Fibroblast of pulmonary artery (primary cell): ENCODE measurements around the gene RP2.

ENCODE experiments used
- DNase-seq: peaks from one replicate; pipeline ENCODE4 v3.0.0-alpha.2; 2010; ENCODE audit warnings: low read depth
- H3K4me3 ChIP-seq: replicated peaks from 2 replicates; pipeline ENCODE4 v1.5.1; 2011; ENCODE audit warnings: low read depth, mild to moderate bottlenecking, control low read depth, low read length, moderate library complexity
- TF ChIP-seq, protein P1 (sequence below): IDR thresholded peaks from 2 replicates; pipeline ENCODE4 v1.5.1; 2011; ENCODE audit warnings: mild to moderate bottlenecking, control low read depth, low read length, inconsistent platforms; ENCODE audit errors: missing control alignments

Gene RP2

DNA sequence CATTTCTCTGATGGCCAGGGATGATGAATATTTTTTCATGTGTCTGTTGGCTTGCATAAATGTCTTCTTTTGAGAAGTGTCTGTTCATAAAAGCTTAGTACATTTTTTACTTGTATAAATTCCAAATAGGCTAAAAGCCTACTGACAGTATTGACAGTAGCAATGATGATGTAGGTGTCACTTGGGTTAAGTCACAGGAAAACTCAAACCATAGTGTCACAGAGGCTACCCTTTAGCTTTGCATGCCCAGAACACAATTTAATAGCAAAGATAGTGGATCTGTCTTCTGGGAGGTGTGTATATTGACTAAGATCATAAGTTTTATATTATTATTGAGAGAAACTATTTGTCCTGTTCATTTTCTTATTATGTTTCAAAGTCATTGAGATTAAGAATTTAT is 8.1 kb downstream of the RP2 start:
- TF ChIP-seq, protein P1, sequence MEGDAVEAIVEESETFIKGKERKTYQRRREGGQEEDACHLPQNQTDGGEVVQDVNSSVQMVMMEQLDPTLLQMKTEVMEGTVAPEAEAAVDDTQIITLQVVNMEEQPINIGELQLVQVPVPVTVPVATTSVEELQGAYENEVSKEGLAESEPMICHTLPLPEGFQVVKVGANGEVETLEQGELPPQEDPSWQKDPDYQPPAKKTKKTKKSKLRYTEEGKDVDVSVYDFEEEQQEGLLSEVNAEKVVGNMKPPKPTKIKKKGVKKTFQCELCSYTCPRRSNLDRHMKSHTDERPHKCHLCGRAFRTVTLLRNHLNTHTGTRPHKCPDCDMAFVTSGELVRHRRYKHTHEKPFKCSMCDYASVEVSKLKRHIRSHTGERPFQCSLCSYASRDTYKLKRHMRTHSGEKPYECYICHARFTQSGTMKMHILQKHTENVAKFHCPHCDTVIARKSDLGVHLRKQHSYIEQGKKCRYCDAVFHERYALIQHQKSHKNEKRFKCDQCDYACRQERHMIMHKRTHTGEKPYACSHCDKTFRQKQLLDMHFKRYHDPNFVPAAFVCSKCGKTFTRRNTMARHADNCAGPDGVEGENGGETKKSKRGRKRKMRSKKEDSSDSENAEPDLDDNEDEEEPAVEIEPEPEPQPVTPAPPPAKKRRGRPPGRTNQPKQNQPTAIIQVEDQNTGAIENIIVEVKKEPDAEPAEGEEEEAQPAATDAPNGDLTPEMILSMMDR: no peak
- no peak for DNase-seq
- H3K4me3 ChIP-seq: no peak overlapping the region

DNA sequence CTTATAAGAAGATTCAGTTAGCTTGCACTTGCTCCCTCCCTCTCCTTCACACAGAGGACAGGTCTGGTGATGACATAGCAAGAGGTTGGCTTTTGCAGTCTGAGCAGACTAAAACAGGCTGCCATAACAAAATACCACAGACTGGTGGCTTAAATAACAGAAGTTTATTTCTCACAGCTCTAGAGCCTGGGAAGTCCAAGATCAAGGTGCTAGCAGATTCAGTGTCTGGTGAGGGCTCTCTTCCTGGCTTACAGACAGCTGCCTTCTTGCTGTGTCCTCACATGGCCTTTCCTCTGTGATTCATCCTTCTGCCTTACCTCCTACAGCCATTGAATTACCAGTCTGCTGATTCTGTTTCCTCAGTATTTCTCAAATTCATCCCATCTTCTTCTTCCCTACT is 13.1 kb downstream of the RP2 start:
- no peak for DNase-seq
- TF ChIP-seq, protein P1: no peak
- no peak overlapping the region for H3K4me3 ChIP-seq

DNA sequence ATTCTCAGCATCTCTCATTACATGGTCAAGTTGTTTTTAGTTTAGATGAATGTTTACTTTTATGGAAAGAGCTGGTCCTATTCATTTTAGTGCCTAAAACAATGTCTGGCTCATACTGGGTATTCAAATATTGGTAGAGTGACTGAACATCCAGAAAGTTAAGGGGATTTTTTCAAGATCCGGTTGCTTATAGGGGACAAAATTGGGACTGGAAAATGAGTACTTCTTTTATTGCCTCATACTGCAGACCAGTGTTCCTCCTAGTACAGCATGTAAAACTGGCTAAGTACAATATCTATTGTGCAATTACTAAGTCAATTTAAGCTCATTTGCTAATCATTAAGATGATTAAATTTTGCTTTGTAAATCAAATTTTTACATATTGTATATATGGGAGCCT is 13.9 kb downstream of the RP2 start:
- H3K4me3 ChIP-seq: no peak overlapping the region
- no peak for DNase-seq

DNA sequence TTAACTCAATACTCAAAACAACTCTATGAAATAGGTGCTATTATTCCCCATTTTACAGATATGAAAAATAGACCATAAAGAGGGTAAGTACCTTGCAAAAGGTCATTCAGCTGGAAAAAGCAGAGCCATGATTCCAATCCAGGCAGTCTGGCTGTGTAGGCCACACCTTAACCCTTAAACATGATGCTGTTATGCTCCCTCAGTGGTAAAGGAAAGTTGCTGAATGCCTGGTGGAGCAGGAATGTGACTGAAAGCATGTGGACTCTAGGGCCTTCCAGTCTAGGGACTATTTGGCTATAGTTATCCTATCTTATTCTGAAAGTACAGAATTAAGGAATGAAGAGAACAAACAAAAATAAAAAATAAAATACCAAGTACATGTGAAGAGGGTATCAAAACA is 19.6 kb downstream of the RP2 start:
- DNase-seq: no peak
- TF ChIP-seq, protein P1: no peak
- no peak overlapping the region for H3K4me3 ChIP-seq

More for the DNA sequence above, 13.9 kb downstream of the RP2 start:
- TF ChIP-seq, protein P1: no peak

DNA sequence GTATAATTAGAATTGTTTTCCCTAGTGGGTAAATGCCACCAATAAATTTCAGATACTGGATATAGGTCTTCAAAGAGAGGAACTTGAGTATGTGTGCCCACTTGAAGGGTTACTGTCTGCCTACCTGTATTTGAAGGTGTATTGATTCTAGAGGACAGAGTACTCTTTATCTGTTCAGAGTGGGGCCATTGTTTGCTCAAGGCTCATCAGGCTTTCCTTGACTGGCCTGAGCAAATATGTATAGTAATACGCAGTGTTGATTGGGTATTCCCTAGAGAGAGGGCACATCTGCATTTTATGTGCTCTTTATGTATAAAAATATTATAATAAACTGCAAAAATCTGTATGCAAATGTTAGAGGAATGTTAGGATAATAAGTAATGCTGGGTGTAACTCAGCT is 23.7 kb downstream of the RP2 start:
- TF ChIP-seq, protein P1: no peak
- no peak for DNase-seq

DNA sequence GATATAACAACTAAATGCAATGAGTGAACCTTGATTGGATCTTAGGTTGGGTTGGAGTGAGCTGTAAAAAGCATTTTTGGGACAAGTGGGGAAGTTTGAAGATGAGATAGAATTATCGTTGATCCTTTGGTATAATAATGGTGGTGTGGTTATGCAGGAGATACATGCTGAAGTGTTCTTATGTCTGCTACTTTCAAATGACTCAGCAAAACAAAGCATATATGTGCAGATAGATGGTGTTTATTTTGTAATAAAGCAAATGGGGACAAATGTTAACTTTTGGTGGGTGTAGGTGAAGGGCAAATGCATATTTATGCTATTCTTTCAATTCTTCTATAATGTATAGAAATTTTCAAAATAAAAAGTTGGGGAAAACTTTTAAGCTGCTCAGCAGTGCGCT is 26.2 kb downstream of the RP2 start:
- TF ChIP-seq, protein P1: no peak
- H3K4me3 ChIP-seq: no peak overlapping the region
- DNase-seq: no peak

More for the DNA sequence above, 23.7 kb downstream of the RP2 start:
- H3K4me3 ChIP-seq: no peak overlapping the region

DNA sequence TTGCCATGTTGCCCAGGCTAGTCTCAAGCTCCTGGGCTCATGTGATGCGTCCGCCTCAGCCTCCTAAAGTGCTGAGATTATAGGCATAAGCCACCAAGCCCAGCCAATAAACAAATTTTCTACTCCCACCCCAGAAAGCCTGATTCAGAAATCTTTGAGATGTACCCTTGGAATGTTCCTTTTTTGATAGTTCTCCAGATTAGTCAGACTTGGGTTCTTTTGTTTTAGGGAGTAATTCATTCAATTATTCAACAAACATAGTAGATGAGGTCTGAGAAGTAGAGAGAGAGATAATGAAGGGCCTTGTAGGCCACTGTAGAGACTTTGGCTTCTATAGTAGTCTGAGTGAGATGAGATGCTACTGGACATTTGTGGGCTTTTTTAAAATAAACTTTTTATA is 27.8 kb downstream of the RP2 start:
- DNase-seq: peak; percentile 3
- H3K4me3 ChIP-seq: no peak overlapping the region
- TF ChIP-seq, protein P1: no peak
